Mesendoderm (in vitro differentiated cells): ENCODE measurements around the gene CYP2A13.

Experiments
- DNase-seq: peaks from one replicate; pipeline ENCODE4 v3.0.0; 2013
- H2AK5ac ChIP-seq: 2 replicates; pipeline ENCODE4 v1.6.1; 2013; ENCODE audit warnings: low read length, inconsistent platforms
- H2BK120ac ChIP-seq: 2 replicates; pipeline ENCODE4 v1.6.1; 2013; ENCODE audit warnings: low read depth, mild to moderate bottlenecking, low read length, moderate library complexity, mixed read lengths
- H2BK15ac ChIP-seq: replicated peaks from 2 replicates; pipeline ENCODE4 v1.6.1; 2013; ENCODE audit warnings: low read depth, mild to moderate bottlenecking, moderate library complexity
- H2BK5ac ChIP-seq: 2 replicates; pipeline ENCODE4 v1.6.1; 2013; ENCODE audit warnings: low read length, inconsistent platforms
- H3K18ac ChIP-seq: 2 replicates; pipeline ENCODE4 v1.6.1; 2013; ENCODE audit warnings: mild to moderate bottlenecking, low read length, mixed read lengths
- H3K23ac ChIP-seq: one replicate; pipeline ENCODE4 v1.6.1; 2013; ENCODE audit warnings: low read length
- H3K27ac ChIP-seq: 2 replicates; pipeline ENCODE4 v1.5.1; 2013; ENCODE audit warnings: low read depth, mild to moderate bottlenecking, inconsistent platforms, low read length, moderate library complexity
- H3K27me3 ChIP-seq: 2 replicates; pipeline ENCODE4 v1.6.1; 2013; ENCODE audit warnings: low read length, control low read depth, mild to moderate bottlenecking, inconsistent platforms; ENCODE audit not compliant: insufficient read depth, poor library complexity
- H3K36me3 ChIP-seq: 2 replicates; pipeline ENCODE4 v1.6.1; 2013; ENCODE audit warnings: low read length, inconsistent platforms; ENCODE audit not compliant: control insufficient read depth, insufficient read depth
- H3K4ac ChIP-seq: one replicate; pipeline ENCODE4 v1.6.1; 2013; ENCODE audit warnings: low read depth, mild to moderate bottlenecking, low read length, moderate library complexity
- H3K4me1 ChIP-seq: 2 replicates; pipeline ENCODE4 v1.6.1; 2013; ENCODE audit warnings: low read depth, low read length, inconsistent platforms; ENCODE audit not compliant: control insufficient read depth
- H3K4me2 ChIP-seq: 2 replicates; pipeline ENCODE4 v1.6.1; 2013; ENCODE audit warnings: low read length
- H3K4me3 ChIP-seq: 2 replicates; pipeline ENCODE4 v1.5.1; 2013; ENCODE audit warnings: mild to moderate bottlenecking, low read length
- H3K56ac ChIP-seq: one replicate; pipeline ENCODE4 v1.6.1; 2013; ENCODE audit warnings: low read length
- H3K79me1 ChIP-seq: 2 replicates; pipeline ENCODE4 v1.6.1; 2013; ENCODE audit warnings: low read length, inconsistent platforms
- H3K79me2 ChIP-seq: 2 replicates; pipeline ENCODE4 v1.6.1; 2013; ENCODE audit warnings: mild to moderate bottlenecking, low read length; ENCODE audit not compliant: control insufficient read depth, insufficient read depth
- H3K9ac ChIP-seq: 2 replicates; pipeline ENCODE4 v1.6.1; 2013; ENCODE audit warnings: low read length, inconsistent platforms
- H4K5ac ChIP-seq: one replicate; pipeline ENCODE4 v1.6.1; 2013; ENCODE audit warnings: low read length
- H4K8ac ChIP-seq: one replicate; pipeline ENCODE4 v1.6.1; 2013; ENCODE audit warnings: low read depth, mild to moderate bottlenecking, control low read depth, low read length, moderate library complexity
- WGBS: extraction: QIAGEN DNeasy Blood & Tissue Kit; methylation state at CpG from one replicate; pipeline ENCODE4 v1.1.7; 2013; ENCODE audit warnings: low lambda C conversion rate, missing lambda C conversion rate; ENCODE audit not compliant: insufficient coverage; ENCODE audit errors: extremely low coverage; 5-methylcytosine and 5-hydroxymethylcytosine counted together

CYP2A13 gene

DNA sequence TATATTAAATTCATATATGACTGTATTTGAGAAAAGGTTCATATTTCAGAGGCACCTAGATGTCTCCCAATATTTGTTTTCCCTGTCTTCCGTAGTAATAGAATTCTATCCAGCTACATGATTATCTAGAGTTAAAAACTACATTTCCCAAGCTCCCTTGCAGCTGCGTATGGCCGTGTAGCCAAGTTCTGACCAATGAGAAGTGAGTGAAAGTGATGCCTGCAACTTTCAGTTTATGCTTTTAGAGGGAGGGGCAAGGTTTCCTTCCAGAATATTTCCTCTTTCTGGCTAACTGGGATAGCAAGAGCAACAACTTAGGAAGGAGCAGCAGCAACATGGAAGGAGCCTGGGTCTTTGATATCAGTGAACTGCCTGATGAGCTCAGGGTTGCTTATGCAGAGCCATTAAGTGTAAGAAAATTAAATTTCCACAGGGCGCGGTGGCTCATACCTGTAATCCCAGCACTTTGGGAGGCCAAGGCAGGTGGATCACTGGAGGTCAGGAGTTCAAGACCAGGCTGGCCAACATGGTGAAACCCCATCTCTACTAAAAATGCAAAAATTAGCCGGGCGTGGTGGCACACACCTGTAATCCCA, 23.2 kb upstream of the CYP2A13 start:
- Histone ChIP-seq H3K27me3 (no peaks in the 10 kb centered on the region), H3K9ac (no peak overlapping the region), H3K23ac (no peak overlapping the region), H3K79me1 (no peaks in the 10 kb centered on the region), H2BK5ac (no peak overlapping the region), H3K36me3 (no peaks in the 10 kb centered on the region), H3K56ac (no peak overlapping the region), H4K8ac (no peak overlapping the region), H4K5ac (no peak overlapping the region), H3K79me2 (no peaks in the 10 kb centered on the region), H2BK15ac (no peak overlapping the region), H3K4ac (no peak overlapping the region), H3K18ac (no peak overlapping the region), H3K4me2 (no peak overlapping the region), H3K27ac (no peak overlapping the region), H3K4me3 (no peak overlapping the region), H3K4me1 (no peaks in the 10 kb centered on the region), H2AK5ac (no peak overlapping the region), H2BK120ac (no peak overlapping the region)
- no CpG with 5 or more reads among the region's 7 CpGs for WGBS
- peak; percentile 70 for DNase-seq

DNA sequence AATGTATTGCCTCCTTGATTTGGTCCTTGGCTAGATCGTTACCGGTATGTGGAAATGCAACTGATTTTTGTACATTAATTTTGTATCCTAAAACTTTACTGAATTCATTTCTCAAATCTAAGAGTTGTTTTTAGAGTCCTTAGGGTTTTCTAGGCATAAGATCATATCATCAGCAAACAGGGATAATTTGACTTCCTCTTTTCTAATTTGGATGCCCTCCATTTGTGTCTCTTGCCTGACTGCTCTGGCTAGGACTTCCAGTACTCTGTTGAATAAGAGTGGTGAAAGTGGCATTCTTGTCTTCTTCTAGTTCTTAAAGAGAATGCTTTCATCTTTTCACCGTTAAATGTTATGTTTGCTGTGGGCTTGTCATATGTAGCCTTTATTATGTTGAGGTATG, 12.0 kb upstream of the CYP2A13 start:
- H3K4me3 ChIP-seq: no peak overlapping the region
- no peak overlapping the region for H3K23ac ChIP-seq
- no peak overlapping the region for H3K27ac ChIP-seq
- no peak overlapping the region for H2BK15ac ChIP-seq
- H4K5ac ChIP-seq: no peak overlapping the region
- H4K8ac ChIP-seq: no peak overlapping the region
- H3K4ac ChIP-seq: no peak overlapping the region
- no peaks in the 10 kb centered on the region for H3K36me3 ChIP-seq
- H2BK120ac ChIP-seq: no peak overlapping the region
- no peaks in the 10 kb centered on the region for H3K4me1 ChIP-seq
- DNase-seq: no peak
- no peaks in the 10 kb centered on the region for H3K27me3 ChIP-seq
- H2AK5ac ChIP-seq: no peak overlapping the region
- H3K79me1 ChIP-seq: no peaks in the 10 kb centered on the region
- H3K56ac ChIP-seq: no peak overlapping the region
- H3K4me2 ChIP-seq: no peak overlapping the region
- H3K79me2 ChIP-seq: no peaks in the 10 kb centered on the region
- no peak overlapping the region for H2BK5ac ChIP-seq
- no peak overlapping the region for H3K9ac ChIP-seq
- H3K18ac ChIP-seq: no peak overlapping the region
- WGBS: no CpG with 5 or more reads among the region's 3 CpGs

- Histone ChIP-seq H3K23ac (no peak overlapping the region), H3K4me1 (no peaks in the 10 kb centered on the region), H3K27me3 (peaks cover 3% of the 10 kb centered on the region), H2BK120ac (no peak overlapping the region), H4K5ac (no peak overlapping the region), H3K56ac (no peak overlapping the region), H3K4ac (no peak overlapping the region), H3K79me2 (no peaks in the 10 kb centered on the region), H2BK5ac (no peak overlapping the region), H3K4me2 (no peak overlapping the region), H3K79me1 (no peaks in the 10 kb centered on the region), H3K27ac (no peak overlapping the region), H3K18ac (no peak overlapping the region), H2BK15ac (no peak overlapping the region), H4K8ac (no peak overlapping the region), H3K36me3 (no peaks in the 10 kb centered on the region), H3K9ac (no peak overlapping the region), H2AK5ac (no peak overlapping the region), H3K4me3 (no peak overlapping the region)
- no CpG with 5 or more reads among the region's 2 CpGs for WGBS
- DNase-seq: no peak
Measured at GRCh38 chr19:41083516-41083915, 4.7 kb upstream of the CYP2A13 start.

- Histone ChIP-seq H2BK120ac (no peak overlapping the region), H2AK5ac (no peak overlapping the region), H3K4me3 (no peak overlapping the region), H3K4me2 (no peak overlapping the region), H3K27me3 (peaks cover 3% of the 10 kb centered on the region), H3K23ac (no peak overlapping the region), H3K79me2 (no peaks in the 10 kb centered on the region), H3K4me1 (no peaks in the 10 kb centered on the region), H3K4ac (no peak overlapping the region), H2BK5ac (no peak overlapping the region), H4K8ac (no peak overlapping the region), H2BK15ac (no peak overlapping the region), H4K5ac (no peak overlapping the region), H3K27ac (no peak overlapping the region), H3K79me1 (no peaks in the 10 kb centered on the region), H3K9ac (no peak overlapping the region), H3K56ac (no peak overlapping the region), H3K36me3 (no peaks in the 10 kb centered on the region), H3K18ac (no peak overlapping the region)
- DNase-seq: no peak
- WGBS: no CpG with 5 or more reads among the region's 1 CpG
Measured at GRCh38 chr19:41085748-41086415, 2.4 kb upstream of the CYP2A13 start.

DNA sequence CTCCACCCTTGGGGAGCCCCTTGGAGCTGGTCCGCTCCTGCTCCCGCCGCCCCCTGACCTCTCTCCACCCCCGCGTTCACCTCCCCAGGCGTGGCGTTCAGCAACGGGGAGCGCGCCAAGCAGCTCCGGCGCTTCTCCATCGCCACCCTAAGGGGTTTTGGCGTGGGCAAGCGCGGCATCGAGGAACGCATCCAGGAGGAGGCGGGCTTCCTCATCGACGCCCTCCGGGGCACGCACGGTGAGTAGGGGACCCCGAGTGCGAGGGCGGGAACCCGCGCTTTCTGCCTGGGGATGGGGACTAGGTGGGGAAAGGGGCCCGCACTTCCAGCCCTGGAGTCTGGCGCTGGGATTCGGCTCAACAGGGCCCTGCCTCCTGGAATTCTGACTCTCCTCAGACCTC, 1.7 kb downstream of the CYP2A13 start:
- no peaks in the 10 kb centered on the region for H3K36me3 ChIP-seq
- H2BK120ac ChIP-seq: no peak overlapping the region
- no peak overlapping the region for H2BK5ac ChIP-seq
- peak overlapping the region; percentile 55 for H3K9ac ChIP-seq
- WGBS: no CpG with 5 or more reads among the region's 32 CpGs
- H2BK15ac ChIP-seq: no peak overlapping the region
- no peak overlapping the region for H3K4me3 ChIP-seq
- H2AK5ac ChIP-seq: no peak overlapping the region
- peak; percentile 31 for DNase-seq
- H3K23ac ChIP-seq: no peak overlapping the region
- peak overlapping the region; percentile 83 for H3K56ac ChIP-seq
- H4K8ac ChIP-seq: no peak overlapping the region
- H3K4me1 ChIP-seq: no peaks in the 10 kb centered on the region
- H3K18ac ChIP-seq: no peak overlapping the region
- no peak overlapping the region for H3K4ac ChIP-seq
- no peaks in the 10 kb centered on the region for H3K79me1 ChIP-seq
- no peak overlapping the region for H3K27ac ChIP-seq
- H4K5ac ChIP-seq: no peak overlapping the region
- peak overlapping the region; percentile 68 for H3K4me2 ChIP-seq
- H3K27me3 ChIP-seq: peaks cover 3% of the 10 kb centered on the region
- H3K79me2 ChIP-seq: no peaks in the 10 kb centered on the region

GRCh38 chr19:41095703-41096102, 7.5 kb downstream of the CYP2A13 start:
- H3K36me3 ChIP-seq: no peaks in the 10 kb centered on the region
- H3K4me1 ChIP-seq: no peaks in the 10 kb centered on the region
- no CpG with 5 or more reads among the region's 15 CpGs for WGBS
- H3K27me3 ChIP-seq: no peaks in the 10 kb centered on the region
- H3K4ac ChIP-seq: no peak overlapping the region
- H2BK5ac ChIP-seq: no peak overlapping the region
- H3K9ac ChIP-seq: no peak overlapping the region
- no peak overlapping the region for H3K4me3 ChIP-seq
- H3K23ac ChIP-seq: no peak overlapping the region
- no peak overlapping the region for H3K56ac ChIP-seq
- no peak overlapping the region for H2BK15ac ChIP-seq
- no peak overlapping the region for H4K5ac ChIP-seq
- no peak overlapping the region for H2AK5ac ChIP-seq
- no peaks in the 10 kb centered on the region for H3K79me1 ChIP-seq
- H3K79me2 ChIP-seq: no peaks in the 10 kb centered on the region
- no peak overlapping the region for H3K18ac ChIP-seq
- H4K8ac ChIP-seq: no peak overlapping the region
- H3K4me2 ChIP-seq: no peak overlapping the region
- H3K27ac ChIP-seq: no peak overlapping the region
- no peak for DNase-seq
- no peak overlapping the region for H2BK120ac ChIP-seq
